HG03139 (cell line): Measurements from ENCODE around the gene ADAP1.

Source experiments
- ATAC-seq: cut with Tn5 transposase; IDR thresholded peaks from one replicate; pipeline ENCODE4 v1.9.1; 2021; ENCODE audit not compliant: unreplicated experiment

ADAP1 gene

GRCh38 chr7:869348-869747, 85.1 kb downstream of the ADAP1 start:
- no peak for ATAC-seq

- ATAC-seq, result no peak
Measured at GRCh38 chr7:868189-868486, 86.3 kb downstream of the ADAP1 start.

- ATAC-seq, result no peak
Measured at GRCh38 chr7:867406-868188, 86.9 kb downstream of the ADAP1 start.

- no peak for ATAC-seq
Measured at GRCh38 chr7:867001-867405, 87.5 kb downstream of the ADAP1 start.

- no peak for ATAC-seq
Measured at GRCh38 chr7:865921-866320, 88.6 kb downstream of the ADAP1 start.

GRCh38 chr7:863106-863505, 91.4 kb downstream of the ADAP1 start:
- no peak for ATAC-seq

GRCh38 chr7:862157-862556, 92.3 kb downstream of the ADAP1 start:
- ATAC-seq, result no peak

GRCh38 chr7:861222-861621, 93.3 kb downstream of the ADAP1 start:
- ATAC-seq, result no peak

GRCh38 chr7:860149-860548, 94.3 kb downstream of the ADAP1 start:
- ATAC-seq, result no peak

GRCh38 chr7:859359-860030, 95.0 kb downstream of the ADAP1 start:
- no peak for ATAC-seq

GRCh38 chr7:857661-858060, 96.8 kb downstream of the ADAP1 start:
- no peak for ATAC-seq

GRCh38 chr7:856444-857095, 97.9 kb downstream of the ADAP1 start:
- ATAC-seq, result no peak

GRCh38 chr7:855686-856369, 98.7 kb downstream of the ADAP1 start:
- no peak for ATAC-seq

- no peak for ATAC-seq
Measured at GRCh38 chr7:854118-854775, 100.2 kb downstream of the ADAP1 start.

- no peak for ATAC-seq
Measured at GRCh38 chr7:853366-854117, 100.9 kb downstream of the ADAP1 start.

GRCh38 chr7:851204-851603, 103.3 kb downstream of the ADAP1 start:
- ATAC-seq, result no peak

GRCh38 chr7:849781-850180, 104.7 kb downstream of the ADAP1 start:
- ATAC-seq, result no peak

GRCh38 chr7:849145-849544, 105.3 kb downstream of the ADAP1 start:
- no peak for ATAC-seq
